Head of caudate nucleus (tissue), 42 donors: Measurements from ENCODE around the gene AMOT.

Source experiments
- DNase-seq, 42 donors: peaks; one replicate each; pipeline versions ENCODE4 v3.0.0 to v3.0.0-alpha.2; 2020 to 2021; ENCODE audit warnings: mixed read lengths in 7 of 42
- intact Hi-C: fragments of 100-400 bp; cut with DNase I; formaldehyde crosslinking; loops from one replicate; pipeline ENCODE4 v1.15.0; 2022

The AMOT gene

DNA sequence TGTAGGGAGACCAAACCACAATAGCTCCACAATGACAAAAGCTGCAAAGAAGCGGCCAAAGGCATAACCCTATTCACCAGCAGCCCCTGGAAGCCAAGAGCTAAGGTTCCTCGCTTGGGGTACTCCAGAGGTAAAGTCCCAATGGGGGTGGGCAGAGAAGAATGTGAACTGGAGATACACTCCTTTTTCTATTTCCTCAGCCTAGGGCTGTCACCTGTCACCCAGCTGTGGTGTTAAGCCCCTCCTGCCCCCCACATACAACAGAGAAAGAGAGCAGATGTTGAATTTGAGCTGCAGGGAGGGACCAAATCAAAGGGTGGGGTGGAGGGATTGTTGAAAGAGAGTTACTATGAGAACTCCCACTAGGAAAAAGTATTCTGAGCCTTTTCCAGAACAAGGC, 26.1 kb downstream of the AMOT start:
- intact Hi-C loops, result no loop called here
- no peak for DNase-seq

GRCh38 chrX:112812741-112813140, 27.9 kb downstream of the AMOT start:
- intact Hi-C loops, result no loop called here
- no peak for DNase-seq

GRCh38 chrX:112808651-112809195, 31.9 kb downstream of the AMOT start:
- intact Hi-C loops, result no loop called here
- DNase-seq, result no peak

- intact Hi-C loops, result no loop called here
These were observed 32.6 kb downstream of the AMOT start for GRCh38 chrX:112808007-112808406.

GRCh38 chrX:112803060-112803459, 37.6 kb downstream of the AMOT start:
- peak in 1 of 42 donors; percentile 39 for DNase-seq
- intact Hi-C loops, result no loop called here

More at GRCh38 chrX:112808007-112808406, 32.6 kb downstream of the AMOT start:
- DNase-seq, result no peak

GRCh38 chrX:112802541-112802940, 38.1 kb downstream of the AMOT start:
- no peak for DNase-seq
- intact Hi-C loops, result no loop called here

DNA sequence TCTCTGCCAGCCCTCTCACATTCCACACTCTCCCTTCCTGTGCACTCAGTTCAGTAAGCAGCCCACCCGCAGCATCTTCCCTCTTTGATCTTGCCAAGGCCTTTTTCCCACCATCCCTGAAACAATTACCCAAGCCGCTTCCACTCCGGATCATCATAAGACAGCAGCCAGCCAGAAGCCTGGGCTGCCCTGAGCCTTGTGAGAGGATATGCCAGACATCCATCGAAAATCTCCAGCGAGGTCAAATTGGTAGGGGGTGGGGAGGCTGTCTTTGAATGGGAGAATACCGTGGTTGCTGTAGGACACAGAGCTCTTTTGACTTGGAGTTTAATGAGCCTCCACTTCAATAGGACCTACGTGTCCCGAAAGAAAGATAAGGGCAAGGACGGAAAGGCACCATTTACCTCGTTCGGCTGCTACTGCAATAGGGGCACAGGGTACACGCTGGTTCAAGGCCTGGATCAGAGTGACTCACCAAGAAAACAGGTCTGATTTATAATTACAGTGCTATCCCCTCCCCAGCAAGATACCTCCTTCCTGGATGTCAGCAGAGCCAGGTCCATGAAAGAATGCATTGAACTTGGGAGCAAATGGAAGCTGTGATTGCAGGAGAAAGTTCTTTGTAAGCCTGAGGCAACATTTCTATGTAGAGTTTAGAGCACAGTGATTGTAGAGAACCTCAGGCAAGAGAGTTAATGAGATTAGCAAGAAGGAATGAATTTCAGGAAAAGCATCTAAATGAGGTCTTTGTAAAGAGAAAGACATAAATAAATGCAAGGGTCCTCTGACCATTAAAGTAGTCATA, 39.5 kb downstream of the AMOT start:
- no peak for DNase-seq
- intact Hi-C loops, result no loop called here

DNA sequence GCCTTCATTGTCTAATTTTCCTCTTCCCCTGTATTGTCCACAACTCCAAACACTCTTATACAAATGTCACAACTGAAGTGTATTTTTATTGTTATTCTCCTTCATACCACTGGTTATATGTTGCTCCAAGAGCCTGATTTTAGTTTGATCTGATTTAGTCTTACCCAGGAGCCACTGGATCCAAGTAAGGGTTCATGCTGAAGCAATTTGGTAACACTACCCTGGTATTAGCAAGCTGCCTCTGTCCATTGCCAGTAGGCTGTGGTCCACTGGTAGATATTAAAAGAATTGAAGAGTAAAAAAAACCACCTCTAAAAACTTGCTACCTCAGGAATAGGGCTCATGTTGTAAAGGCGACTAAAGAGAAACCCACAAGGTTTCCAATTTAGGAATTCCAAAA, 41.2 kb downstream of the AMOT start:
- DNase-seq, result no peak
- intact Hi-C loops, result no loop called here

DNA sequence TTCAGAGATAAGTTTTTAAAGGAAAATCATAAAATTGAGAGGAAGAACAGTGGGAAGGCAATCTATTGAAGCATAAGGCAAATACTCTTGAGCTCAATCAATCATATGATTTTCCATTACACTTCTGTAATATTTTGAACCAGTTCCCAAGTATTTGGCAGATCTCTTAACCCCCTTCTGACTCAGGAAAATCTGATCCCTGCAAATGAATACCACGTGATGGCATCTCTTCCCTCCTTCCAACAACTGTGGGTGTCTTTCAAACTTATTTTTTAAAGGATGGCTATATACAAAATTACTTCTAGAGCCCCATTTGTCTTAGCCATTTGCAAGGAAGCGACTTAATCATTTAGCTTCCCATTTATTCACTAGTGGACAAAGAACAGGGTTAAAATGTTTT, 41.9 kb downstream of the AMOT start:
- no peak for DNase-seq
- intact Hi-C loops, result no loop called here

- intact Hi-C loops, result no loop called here
- DNase-seq, result no peak
These were observed 50.7 kb downstream of the AMOT start for GRCh38 chrX:112789931-112790330.

DNA sequence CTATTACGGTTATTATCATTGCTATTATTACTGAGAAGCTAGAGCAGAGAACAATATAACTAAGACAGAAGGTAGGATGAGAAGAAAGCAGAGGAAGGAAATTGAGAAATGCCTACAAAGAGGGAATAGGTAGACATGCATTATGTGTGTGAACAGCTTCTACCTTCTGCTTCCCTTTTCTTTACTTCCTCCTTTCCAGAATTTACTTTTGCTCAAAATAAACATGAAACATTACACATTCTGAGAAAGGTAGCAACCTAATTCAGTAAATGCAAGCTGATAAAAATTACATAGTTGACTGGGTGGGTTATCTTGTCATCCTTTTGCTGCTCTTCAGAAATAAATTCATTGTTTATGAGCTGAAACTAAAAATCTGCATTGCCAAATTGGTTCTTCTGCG, 54.6 kb downstream of the AMOT start:
- DNase-seq, result no peak
- intact Hi-C loops, result no loop called here

DNA sequence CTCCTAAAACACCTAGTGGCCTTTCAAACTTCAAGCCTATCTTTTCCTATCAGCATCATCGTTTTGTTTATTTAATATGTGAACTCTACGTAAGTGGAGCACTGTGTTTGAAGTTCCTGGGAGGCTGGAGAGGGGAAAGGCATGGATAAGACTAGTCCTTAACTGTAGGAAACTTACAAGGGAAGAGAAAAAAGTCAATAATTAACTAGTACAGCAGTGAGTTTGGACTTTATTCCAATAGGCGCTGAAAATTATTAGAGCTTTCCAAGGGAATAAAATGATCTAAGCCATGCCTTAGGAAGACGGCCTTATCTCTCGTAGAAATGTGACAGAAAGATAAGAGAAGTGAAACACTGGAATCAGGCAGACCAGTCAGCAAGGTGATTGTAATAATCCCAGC, 55.3 kb downstream of the AMOT start:
- intact Hi-C loops, result no loop called here
- DNase-seq, result no peak

DNA sequence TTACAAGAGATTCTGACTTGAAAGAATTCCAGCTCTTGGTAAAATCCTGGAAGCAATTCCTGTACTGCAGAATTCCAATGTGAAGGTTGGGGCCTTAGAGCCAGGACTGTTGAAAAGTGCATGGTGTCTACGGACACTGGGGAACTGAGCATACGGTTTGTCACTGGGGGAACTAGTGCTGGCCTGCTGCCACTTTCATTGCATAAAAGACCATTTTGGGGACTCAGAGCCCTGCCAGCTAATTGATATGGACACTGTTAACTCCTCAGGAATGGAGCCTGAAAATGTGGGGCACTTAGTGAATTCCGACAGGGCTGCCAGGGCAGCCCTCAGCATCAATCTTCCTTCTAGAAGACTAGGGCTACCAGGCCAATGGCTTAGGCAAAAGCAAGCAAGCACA, 55.9 kb downstream of the AMOT start:
- intact Hi-C loops, result no loop called here
- DNase-seq, result peak in 31 of 42 donors; percentile 1 to 65 (median 31)

DNA sequence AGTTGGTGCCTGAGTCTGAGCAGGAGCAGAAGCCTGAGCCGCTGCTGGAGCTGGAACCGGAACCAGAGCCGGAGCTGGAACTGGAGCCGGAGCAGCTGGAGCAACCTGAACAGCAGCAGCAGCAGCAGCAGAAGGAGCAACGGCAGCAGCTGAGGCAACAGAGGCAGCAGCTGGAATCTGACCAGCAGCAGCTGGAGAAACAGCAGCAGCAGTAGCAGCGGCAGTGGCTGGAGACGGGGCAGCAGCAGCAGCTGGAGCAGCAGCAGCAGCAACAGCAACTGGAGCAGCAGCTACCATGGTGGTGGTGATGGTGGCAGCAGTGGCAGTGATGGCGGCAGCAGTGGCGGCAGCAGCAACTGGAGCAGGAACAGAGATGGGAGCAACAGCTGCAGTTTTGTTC, 61.5 kb downstream of the AMOT start:
- DNase-seq, result no peak
- intact Hi-C loops, result no loop called here

DNA sequence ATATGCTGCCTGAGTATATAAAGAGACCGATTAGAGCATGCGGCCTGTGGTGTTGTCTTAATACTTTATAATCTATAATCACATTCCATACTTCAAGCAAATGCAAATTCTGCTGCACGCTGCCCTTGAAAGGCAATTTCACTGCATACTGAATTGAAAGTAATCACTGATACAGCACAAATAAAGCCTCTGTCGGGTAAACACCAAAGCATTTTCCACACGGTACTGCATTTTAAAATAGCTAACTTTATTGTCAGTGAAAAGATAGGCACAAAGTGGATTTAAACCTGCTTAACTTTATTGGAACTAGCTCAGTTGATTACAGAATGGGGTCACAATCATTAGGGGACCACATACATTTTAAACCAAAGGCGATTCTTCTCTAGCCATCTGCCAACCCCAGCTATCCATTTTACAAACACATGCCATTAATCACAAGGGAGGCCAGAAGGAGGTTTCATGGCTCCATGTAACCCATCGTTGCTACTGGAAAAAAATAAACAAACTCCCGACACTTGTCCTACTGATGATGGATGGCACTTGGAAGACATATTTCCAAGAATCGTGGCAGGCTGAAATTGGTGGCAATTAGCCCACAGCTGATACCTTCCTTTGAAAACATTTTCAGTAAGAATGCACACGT, 65.9 kb downstream of the AMOT start:
- no peak for DNase-seq
- intact Hi-C loops, result no loop called here

GRCh38 chrX:112774142-112774541, 66.5 kb downstream of the AMOT start:
- no peak for DNase-seq
- intact Hi-C loops, result no loop called here

GRCh38 chrX:112769034-112769433, 71.6 kb downstream of the AMOT start:
- intact Hi-C loops, result no loop called here
- DNase-seq, result no peak

DNA sequence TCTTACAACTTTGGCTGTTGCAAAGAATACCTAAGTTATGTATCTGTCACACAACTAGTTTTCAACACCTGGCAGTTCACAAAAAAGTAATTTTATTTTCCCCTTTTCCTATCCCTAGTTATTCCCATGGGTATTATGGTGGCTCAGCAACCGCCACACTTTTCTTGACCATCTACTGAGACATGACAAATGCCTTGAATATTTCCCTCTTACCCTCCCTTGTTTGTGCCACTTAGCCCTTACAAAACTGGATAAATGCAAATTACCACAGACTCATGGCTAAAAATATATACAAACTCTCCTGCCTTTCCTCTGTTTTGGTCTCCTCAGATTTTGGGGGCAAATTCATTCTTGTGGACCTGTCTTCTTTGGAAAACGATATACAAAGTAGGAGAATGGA, 72.1 kb downstream of the AMOT start:
- intact Hi-C loops, result no loop called here
- no peak for DNase-seq

- DNase-seq, result no peak
- intact Hi-C loops, result no loop called here
These were observed 73.9 kb downstream of the AMOT start for GRCh38 chrX:112766774-112767173.
